ENCODE measurements around the gene MPV17L2. TPM values are rescaled to one million over a fixed set of nuclear protein-coding genes. Genes with fewer than 3 reads are reported as not detected.
A peak's percentile ranks its signal among the peaks of the same experiment; 100 is the strongest.

MPV17L2 gene
- total RNA-seq = 1 to 10 TPM; 6.3 to 6.5 TPM

DNA sequence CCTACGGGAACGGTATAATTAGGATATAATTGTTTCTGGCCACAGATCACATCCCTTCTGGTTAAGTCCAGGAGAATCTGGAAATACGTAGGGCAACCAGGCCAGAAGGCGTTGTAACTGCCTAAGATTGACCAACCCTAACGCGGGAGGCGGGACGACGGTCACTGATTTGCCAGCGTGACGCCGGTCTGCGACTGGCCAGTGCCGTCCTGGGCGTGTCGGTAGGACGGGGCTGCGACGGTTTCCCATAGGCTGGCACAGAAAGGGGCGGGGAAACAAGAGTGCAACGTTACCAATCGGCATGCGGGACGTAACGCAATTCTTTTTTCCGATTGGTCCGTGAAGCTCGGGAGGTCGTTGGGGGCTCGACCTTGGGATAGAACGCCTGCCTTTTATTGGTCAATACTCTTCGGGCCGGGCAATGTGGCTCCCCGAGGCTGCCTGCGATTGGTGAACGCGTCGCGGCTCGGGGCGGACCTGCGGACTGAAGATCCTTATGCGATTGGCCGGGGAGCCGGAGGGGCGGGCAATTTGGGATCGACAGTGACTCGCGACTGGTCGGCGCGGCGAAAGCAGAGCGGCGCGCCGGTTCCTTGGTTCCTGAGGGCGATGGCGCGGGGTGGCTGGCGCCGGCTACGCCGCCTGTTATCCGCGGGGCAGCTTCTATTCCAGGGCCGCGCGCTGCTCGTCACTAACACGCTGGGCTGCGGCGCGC is at the start of gene MPV17L2:
MPV17L2 (plus strand) TSS at position 546 of the 715 bp plus-strand sequence; CDS start at position 610, 64 bp downstream.
- no peaks in the 10 kb centered on the region for H3K9me3 Mint-ChIP-seq
- no peaks in the 10 kb centered on the region for H3K27me3 Mint-ChIP-seq (ENCODE audit: low read depth)
- peak within 1 kb of the TSS; percentile 90 for H3K27ac Mint-ChIP-seq
- H3K36me3 Mint-ChIP-seq (ENCODE audit: low read depth) = no peaks in the 10 kb centered on the region
- H3K4me1 Mint-ChIP-seq (ENCODE audit: low read depth) = peaks cover 19% of the 10 kb centered on the region
- intact Hi-C loops (cut with micrococcal nuclease) = loop anchor here (1.0 to 5.0 kb wide), 11 partner anchors 11 to 329 kb away; partner anchors contain the start of genes ELL, LSM4, PGPEP1 and RAB3A
- DNase-seq = peak; percentile 100
- CTCF ChIA-PET = interaction anchor here (0.6 to 3.5 kb wide), 10 partner anchors 11 to 198 kb away, joined by 3 to 28 read pairs (median 4); partner anchors contain the start of gene RAB3A
- peak within 1 kb of the TSS; percentile 83 for H3K4me3 Mint-ChIP-seq

GRCh38 chr19:18143902-18144301 is 49.1 kb upstream of the MPV17L2 start:
- H3K27me3 Mint-ChIP-seq (ENCODE audit: low read depth) = no peaks in the 10 kb centered on the region
- peaks cover 26% of the 10 kb centered on the region for H3K36me3 Mint-ChIP-seq (ENCODE audit: low read depth)
- CTCF ChIA-PET = no interaction called here
- intact Hi-C loops (cut with micrococcal nuclease) = no loop called here
- H3K27ac Mint-ChIP-seq = peak overlapping the region; percentile 31
- H3K9me3 Mint-ChIP-seq = peaks cover 2% of the 10 kb centered on the region
- no peak for DNase-seq
- no peaks in the 10 kb centered on the region for H3K4me1 Mint-ChIP-seq (ENCODE audit: low read depth)
- no peak overlapping the region for H3K4me3 Mint-ChIP-seq

DNA sequence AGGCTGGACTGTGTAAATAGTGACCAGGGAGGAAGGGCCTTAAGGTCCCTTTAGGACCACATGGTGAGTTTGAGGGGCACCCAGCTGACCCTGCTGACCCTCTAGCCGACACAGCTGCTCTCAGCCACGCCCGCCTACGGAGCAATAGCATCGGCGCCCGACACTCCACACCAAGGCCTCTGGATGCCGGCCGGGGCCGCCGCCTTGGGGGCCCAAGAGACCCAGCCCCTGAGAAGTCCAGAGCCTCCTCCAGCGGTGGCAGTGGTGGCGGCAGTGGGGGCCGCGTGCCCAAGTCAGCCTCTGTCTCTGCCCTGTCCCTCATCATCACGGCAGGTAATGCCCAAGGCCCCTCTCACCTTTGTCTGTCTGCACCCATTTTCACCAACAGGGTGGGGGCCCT is 48.7 kb upstream of the MPV17L2 start:
- H3K4me1 Mint-ChIP-seq (ENCODE audit: low read depth) = no peaks in the 10 kb centered on the region
- intact Hi-C loops (cut with micrococcal nuclease) = no loop called here
- CTCF ChIA-PET = no interaction called here
- H3K27me3 Mint-ChIP-seq (ENCODE audit: low read depth) = no peaks in the 10 kb centered on the region
- H3K27ac Mint-ChIP-seq = peak overlapping the region; percentile 31
- H3K4me3 Mint-ChIP-seq = no peak overlapping the region
- peaks cover 24% of the 10 kb centered on the region for H3K36me3 Mint-ChIP-seq (ENCODE audit: low read depth)
- no peak for DNase-seq
- H3K9me3 Mint-ChIP-seq = peaks cover 2% of the 10 kb centered on the region

DNA sequence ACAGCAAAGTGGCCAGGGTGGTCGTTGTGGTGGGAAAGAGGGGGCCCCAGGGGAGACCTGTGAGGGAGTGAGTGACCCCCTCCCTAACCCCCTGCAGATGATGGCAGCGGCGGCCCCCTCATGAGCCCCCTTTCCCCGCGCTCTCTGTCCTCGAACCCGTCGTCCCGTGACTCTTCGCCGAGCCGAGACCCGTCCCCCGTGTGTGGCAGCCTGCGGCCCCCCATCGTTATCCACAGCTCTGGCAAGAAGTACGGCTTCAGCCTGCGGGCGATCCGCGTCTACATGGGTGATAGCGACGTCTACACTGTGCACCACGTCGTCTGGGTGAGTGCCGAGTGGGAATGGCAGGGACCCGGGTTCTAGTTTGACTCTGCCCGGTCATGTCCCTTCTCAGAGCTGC is 48.1 kb upstream of the MPV17L2 start:
- H3K36me3 Mint-ChIP-seq (ENCODE audit: low read depth) = peaks cover 22% of the 10 kb centered on the region
- H3K4me1 Mint-ChIP-seq (ENCODE audit: low read depth) = no peaks in the 10 kb centered on the region
- H3K4me3 Mint-ChIP-seq = no peak overlapping the region
- intact Hi-C loops (cut with micrococcal nuclease) = no loop called here
- CTCF ChIA-PET = interaction anchor here (1.4 kb wide), 2 partner anchors 15 to 243 kb away, joined by 3 to 4 read pairs; no protein-coding TSS in a partner anchor
- H3K27me3 Mint-ChIP-seq (ENCODE audit: low read depth) = no peaks in the 10 kb centered on the region
- H3K9me3 Mint-ChIP-seq = peaks cover 2% of the 10 kb centered on the region
- DNase-seq = no peak
- H3K27ac Mint-ChIP-seq = no peak overlapping the region

GRCh38 chr19:18145391-18145999 is 47.5 kb upstream of the MPV17L2 start:
- H3K9me3 Mint-ChIP-seq = no peaks in the 10 kb centered on the region
- CTCF ChIA-PET = interaction anchor here (0.6 to 1.4 kb wide), 4 partner anchors 14 to 243 kb away, joined by 3 to 6 read pairs (median 4); no protein-coding TSS in a partner anchor
- H3K27ac Mint-ChIP-seq = no peak overlapping the region
- no peaks in the 10 kb centered on the region for H3K4me1 Mint-ChIP-seq (ENCODE audit: low read depth)
- no peak overlapping the region for H3K4me3 Mint-ChIP-seq
- intact Hi-C loops (cut with micrococcal nuclease) = no loop called here
- DNase-seq = no peak
- H3K27me3 Mint-ChIP-seq (ENCODE audit: low read depth) = no peaks in the 10 kb centered on the region
- peaks cover 22% of the 10 kb centered on the region for H3K36me3 Mint-ChIP-seq (ENCODE audit: low read depth)

GRCh38 chr19:18147396-18147795 is 45.6 kb upstream of the MPV17L2 start:
- Mint-ChIP-seq H3K27me3 (ENCODE audit: low read depth) (no peaks in the 10 kb centered on the region), H3K4me1 (ENCODE audit: low read depth) (peaks cover 10% of the 10 kb centered on the region), H3K27ac (no peak overlapping the region), H3K4me3 (no peak overlapping the region), H3K36me3 (ENCODE audit: low read depth) (peaks cover 19% of the 10 kb centered on the region), H3K9me3 (no peaks in the 10 kb centered on the region)
- CTCF ChIA-PET = no interaction called here
- intact Hi-C loops (cut with micrococcal nuclease) = no loop called here
- DNase-seq = no peak

GRCh38 chr19:18149596-18149975 is 43.4 kb upstream of the MPV17L2 start:
- intact Hi-C loops (cut with micrococcal nuclease) = no loop called here

DNA sequence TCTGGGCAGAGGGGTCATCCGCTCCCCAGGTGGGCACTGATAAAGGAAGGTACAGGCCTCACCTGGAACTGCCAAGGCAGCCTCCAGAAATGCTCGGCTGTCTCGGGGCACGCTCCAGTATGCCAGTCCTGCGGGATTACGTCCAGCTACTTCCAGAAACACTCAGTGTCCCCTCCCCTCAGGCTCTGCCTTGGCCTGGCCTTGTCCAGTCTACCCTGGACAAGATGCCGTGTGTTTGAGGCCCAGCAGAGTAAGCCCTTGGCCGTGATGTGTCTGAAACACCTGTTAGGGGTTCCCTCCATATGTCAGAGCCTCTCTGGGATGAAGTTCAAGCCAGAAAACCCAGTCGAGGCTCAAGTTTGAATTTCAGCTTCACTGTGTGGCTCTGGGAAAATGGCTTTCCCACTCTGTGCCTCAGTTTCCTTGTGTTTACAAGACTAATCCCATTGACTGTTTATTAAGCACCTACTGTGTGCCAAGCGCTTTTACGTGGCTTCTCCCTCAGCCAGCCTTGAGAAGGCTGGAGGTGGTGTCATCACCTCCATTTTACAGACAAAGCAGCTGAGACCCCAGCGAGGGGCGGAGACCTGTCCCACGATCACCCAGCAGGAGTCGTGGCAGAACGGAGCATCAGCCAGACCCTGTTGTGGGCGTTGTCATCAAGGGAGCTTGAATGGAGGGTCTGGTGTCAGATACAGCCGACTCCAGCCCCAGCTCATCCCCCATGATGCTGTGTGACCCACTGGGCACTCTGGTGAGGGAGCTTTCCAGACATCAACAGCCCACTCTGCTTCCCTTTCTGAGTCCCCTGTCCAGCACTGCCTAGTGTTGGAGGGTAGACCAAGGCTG is 42.0 kb upstream of the MPV17L2 start:
- Mint-ChIP-seq H3K27me3 (ENCODE audit: low read depth) (no peaks in the 10 kb centered on the region), H3K9me3 (no peaks in the 10 kb centered on the region), H3K36me3 (ENCODE audit: low read depth) (peaks cover 7% of the 10 kb centered on the region), H3K4me1 (ENCODE audit: low read depth) (peaks cover 22% of the 10 kb centered on the region), H3K27ac (peak overlapping the region; percentile 93), H3K4me3 (peak overlapping the region; percentile 79)
- CTCF ChIA-PET = interaction anchor here (0.8 to 2.7 kb wide), 8 partner anchors 10 to 92 kb away, joined by 3 to 11 read pairs (median 5); no protein-coding TSS in a partner anchor
- no peak for DNase-seq
- intact Hi-C loops (cut with micrococcal nuclease) = no loop called here

More at GRCh38 chr19:18149596-18149975, 43.4 kb upstream of the MPV17L2 start:
- Mint-ChIP-seq H3K36me3 (ENCODE audit: low read depth) (peaks cover 13% of the 10 kb centered on the region), H3K27ac (no peak overlapping the region), H3K4me3 (no peak overlapping the region), H3K27me3 (ENCODE audit: low read depth) (no peaks in the 10 kb centered on the region), H3K9me3 (no peaks in the 10 kb centered on the region), H3K4me1 (ENCODE audit: low read depth) (peaks cover 19% of the 10 kb centered on the region)
- DNase-seq = no peak
- CTCF ChIA-PET = no interaction called here

DNA sequence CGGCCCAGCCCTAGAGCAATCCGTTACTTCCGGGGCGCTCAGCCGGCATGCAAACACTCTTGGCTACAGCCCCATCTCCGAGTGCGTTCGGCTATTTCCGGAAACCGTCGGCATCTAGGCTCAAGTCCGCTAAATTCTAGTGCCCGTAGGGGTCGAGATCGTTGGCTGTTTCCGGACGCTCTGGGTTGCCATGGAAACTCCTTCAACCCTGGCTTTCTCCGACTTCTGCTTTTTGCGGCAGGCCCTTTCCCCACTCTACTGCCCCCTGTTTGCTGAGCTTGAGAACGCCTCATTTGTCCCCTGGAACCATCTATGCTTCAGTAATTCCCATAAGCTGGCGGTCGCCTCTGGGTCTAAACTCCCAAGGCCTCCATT is 40.6 kb upstream of the MPV17L2 start:
- intact Hi-C loops (cut with micrococcal nuclease) = loop anchor here (1.0 to 2.0 kb wide), 10 partner anchors 33 to 293 kb away; partner anchors contain the start of genes ARRDC2, LSM4, RAB3A and RPL18A
- H3K9me3 Mint-ChIP-seq = no peaks in the 10 kb centered on the region
- H3K4me1 Mint-ChIP-seq (ENCODE audit: low read depth) = peaks cover 22% of the 10 kb centered on the region
- peaks cover 4% of the 10 kb centered on the region for H3K36me3 Mint-ChIP-seq (ENCODE audit: low read depth)
- DNase-seq = peak; percentile 100
- CTCF ChIA-PET = interaction anchor here (0.7 to 2.7 kb wide), 7 partner anchors 9 to 89 kb away, joined by 3 to 11 read pairs (median 3); partner anchors contain the start of gene MAST3
- H3K27me3 Mint-ChIP-seq (ENCODE audit: low read depth) = no peaks in the 10 kb centered on the region
- H3K27ac Mint-ChIP-seq = peak overlapping the region; percentile 93
- H3K4me3 Mint-ChIP-seq = peak overlapping the region; percentile 79

- no peaks in the 10 kb centered on the region for H3K9me3 Mint-ChIP-seq
- no peaks in the 10 kb centered on the region for H3K27me3 Mint-ChIP-seq (ENCODE audit: low read depth)
- H3K4me3 Mint-ChIP-seq = peak within 1 kb of the TSS; percentile 83
- peak; percentile 100 for DNase-seq
- H3K27ac Mint-ChIP-seq = peak within 1 kb of the TSS; percentile 93
- intact Hi-C loops (cut with micrococcal nuclease) = loop anchor here (1.0 to 2.0 kb wide), 11 partner anchors 8 to 294 kb away; partner anchors contain the start of genes ARRDC2, LSM4, RAB3A and RPL18A
- peaks cover 4% of the 10 kb centered on the region for H3K36me3 Mint-ChIP-seq (ENCODE audit: low read depth)
- H3K4me1 Mint-ChIP-seq (ENCODE audit: low read depth) = peaks cover 22% of the 10 kb centered on the region
- CTCF ChIA-PET = interaction anchor here (0.7 to 2.7 kb wide), 7 partner anchors 8 to 90 kb away, joined by 3 to 11 read pairs (median 3); partner anchors contain the start of gene MAST3
Observed at GRCh38 chr19:18152817-18153555, 40.0 kb upstream of the MPV17L2 start, which contains the start of gene PIK3R2. Gene PIK3R2, plus strand, starts transcription at chr19:18153163. Its CDS starts 2,717 bp downstream, at chr19:18155880.

- peak overlapping the region; percentile 37 for H3K27ac Mint-ChIP-seq
- H3K27me3 Mint-ChIP-seq (ENCODE audit: low read depth) = no peaks in the 10 kb centered on the region
- intact Hi-C loops (cut with micrococcal nuclease) = loop anchor here (1.0 to 2.0 kb wide), 4 partner anchors 8 to 205 kb away; partner anchors contain the start of gene ARRDC2
- H3K4me1 Mint-ChIP-seq (ENCODE audit: low read depth) = peaks cover 22% of the 10 kb centered on the region
- DNase-seq = peak; percentile 46
- peak overlapping the region; percentile 83 for H3K4me3 Mint-ChIP-seq
- CTCF ChIA-PET = interaction anchor here (1.2 kb wide), 1 partner anchor 15 kb away, joined by 3 read pairs; no protein-coding TSS in a partner anchor
- no peaks in the 10 kb centered on the region for H3K9me3 Mint-ChIP-seq
- H3K36me3 Mint-ChIP-seq (ENCODE audit: low read depth) = peaks cover 2% of the 10 kb centered on the region
Observed at GRCh38 chr19:18153556-18154134, 39.4 kb upstream of the MPV17L2 start.

All from activated naive CD4-positive, alpha-beta T cell treated with anti-CD3 and anti-CD28 coated beads for 36 hours (primary cell).